DND-41 (cell line): ENCODE results near the gene FAM53A.

Experiments
- ATAC-seq: fragments of 200-7000 bp; cut with Tn5 transposase; 3 replicates; pipeline ENCODE4 v1.9.1; 2021; ENCODE audit warnings: low read depth; ENCODE audit not compliant: insufficient read depth
- DNase-seq: peaks from one replicate; pipeline ENCODE4 v3.0.0-alpha.2; 2020
- H2AFZ ChIP-seq: 2 replicates; pipeline ENCODE4 v1.6.0; 2012; ENCODE audit warnings: low read depth, low read length
- H3K27ac ChIP-seq: 2 replicates; pipeline ENCODE4 v1.5.1; 2012; ENCODE audit warnings: low read length, inconsistent platforms
- H3K27me3 ChIP-seq: fragments of 200-600 bp; sonication (generic); 2 replicates; pipeline ENCODE4 v1.6.0; 2012; ENCODE audit warnings: low read length, mild to moderate bottlenecking, inconsistent platforms; ENCODE audit not compliant: insufficient read depth, poor library complexity
- H3K36me3 ChIP-seq: 2 replicates; pipeline ENCODE4 v1.5.1; 2012; ENCODE audit warnings: low read length, inconsistent platforms; ENCODE audit not compliant: insufficient read depth
- H3K4me1 ChIP-seq: 2 replicates; pipeline ENCODE4 v1.5.1; 2012; ENCODE audit warnings: mild to moderate bottlenecking, low read length; ENCODE audit not compliant: insufficient read depth
- H3K4me2 ChIP-seq: 2 replicates; pipeline ENCODE4 v1.6.0; 2012; ENCODE audit warnings: mild to moderate bottlenecking, moderate library complexity, low read length, inconsistent platforms; ENCODE audit not compliant: insufficient read depth
- H3K4me3 ChIP-seq, 2 experiments: fragments of 200-600 bp in 1 of 2; shearing (Covaris generic) in 1 of 2; 2 replicates each; pipeline ENCODE4 v1.5.1; 2012 to 2016; ENCODE audit warnings: inconsistent platforms in 2 of 2, low read length in 2 of 2, mild to moderate bottlenecking in 2 of 2, low read depth in 1 of 2, moderate library complexity in 1 of 2
- H3K79me2 ChIP-seq: 2 replicates; pipeline ENCODE4 v1.6.0; 2012; ENCODE audit warnings: low read length, inconsistent platforms; ENCODE audit not compliant: insufficient read depth
- H3K9ac ChIP-seq: 2 replicates; pipeline ENCODE4 v1.6.0; 2012; ENCODE audit warnings: low read depth, mild to moderate bottlenecking, inconsistent platforms, low read length, moderate library complexity
- H3K9me3 ChIP-seq: 2 replicates; pipeline ENCODE4 v1.5.1; 2012; ENCODE audit warnings: low read length, moderate library complexity, mild to moderate bottlenecking, inconsistent platforms; ENCODE audit not compliant: insufficient read depth, severe bottlenecking
- H4K20me1 ChIP-seq: 2 replicates; pipeline ENCODE4 v1.6.0; 2012; ENCODE audit warnings: low read length; ENCODE audit not compliant: insufficient read depth
- CTCF ChIP-seq: IDR thresholded peaks from 2 replicates; pipeline ENCODE4 v1.5.1; 2012; ENCODE audit warnings: borderline replicate concordance, low read length, moderate library complexity, mild to moderate bottlenecking; ENCODE audit not compliant: poor library complexity, severe bottlenecking; ENCODE audit errors: extremely low read depth
- EZH2 ChIP-seq: IDR thresholded peaks from 3 replicates; pipeline ENCODE4 v1.6.1; 2012; ENCODE audit warnings: borderline replicate concordance, low read depth, mild to moderate bottlenecking, moderate library complexity, low read length, inconsistent platforms; ENCODE audit not compliant: severe bottlenecking

The FAM53A gene

GRCh38 chr4:1653776-1654175, 30.3 kb downstream of the FAM53A start:
- Histone ChIP-seq H4K20me1 (no peaks in the 10 kb centered on the region), H3K27ac (no peak overlapping the region), H3K4me3 (no peak overlapping the region), H3K9me3 (no peaks in the 10 kb centered on the region), H3K9ac (no peak overlapping the region), H3K36me3 (no peaks in the 10 kb centered on the region), H2AFZ (no peak overlapping the region), H3K4me2 (no peak overlapping the region), H3K4me1 (no peaks in the 10 kb centered on the region), H3K79me2 (no peaks in the 10 kb centered on the region), H3K27me3 (no peaks in the 10 kb centered on the region)
- DNase-seq (no peak), ATAC-seq (no peak)
- TF ChIP-seq CTCF: no peak
- TF ChIP-seq EZH2: no peak

GRCh38 chr4:1652088-1652487, 32.0 kb downstream of the FAM53A start:
- H3K36me3 ChIP-seq: no peaks in the 10 kb centered on the region
- H3K4me3 ChIP-seq: no peak overlapping the region
- no peaks in the 10 kb centered on the region for H3K4me1 ChIP-seq
- H4K20me1 ChIP-seq: peaks cover 3% of the 10 kb centered on the region
- H3K9ac ChIP-seq: no peak overlapping the region
- no peak overlapping the region for H2AFZ ChIP-seq
- H3K9me3 ChIP-seq: no peaks in the 10 kb centered on the region
- no peaks in the 10 kb centered on the region for H3K27me3 ChIP-seq
- DNase-seq: no peak
- no peak overlapping the region for H3K27ac ChIP-seq
- ATAC-seq: no peak
- no peaks in the 10 kb centered on the region for H3K79me2 ChIP-seq
- no peak for TF ChIP-seq EZH2
- no peak for TF ChIP-seq CTCF
- H3K4me2 ChIP-seq: no peak overlapping the region

- no peak overlapping the region for H3K9ac ChIP-seq
- no peaks in the 10 kb centered on the region for H3K4me1 ChIP-seq
- H3K4me2 ChIP-seq: no peak overlapping the region
- no peak for DNase-seq
- H3K27me3 ChIP-seq: no peaks in the 10 kb centered on the region
- no peak for ATAC-seq
- H4K20me1 ChIP-seq: peaks cover 3% of the 10 kb centered on the region
- H3K9me3 ChIP-seq: no peaks in the 10 kb centered on the region
- TF ChIP-seq CTCF (no peak), EZH2 (no peak)
- no peak overlapping the region for H3K27ac ChIP-seq
- H3K79me2 ChIP-seq: no peaks in the 10 kb centered on the region
- no peak overlapping the region for H3K4me3 ChIP-seq
- H3K36me3 ChIP-seq: no peaks in the 10 kb centered on the region
- H2AFZ ChIP-seq: no peak overlapping the region
These were observed 32.5 kb downstream of the FAM53A start for GRCh38 chr4:1651609-1652008.

- Histone ChIP-seq H3K36me3 (no peaks in the 10 kb centered on the region), H2AFZ (no peak overlapping the region), H3K79me2 (no peaks in the 10 kb centered on the region), H3K4me3 (no peak overlapping the region), H3K27ac (no peak overlapping the region), H3K4me2 (no peak overlapping the region), H3K4me1 (no peaks in the 10 kb centered on the region), H3K9ac (no peak overlapping the region), H4K20me1 (peaks cover 3% of the 10 kb centered on the region), H3K27me3 (no peaks in the 10 kb centered on the region), H3K9me3 (no peaks in the 10 kb centered on the region)
- ATAC-seq: no peak
- no peak for DNase-seq
- TF ChIP-seq CTCF (no peak), EZH2 (no peak)
These were observed 35.2 kb downstream of the FAM53A start for GRCh38 chr4:1648962-1649361.
